ENCODE results near the gene ZSCAN22.

The ZSCAN22 gene

DNA sequence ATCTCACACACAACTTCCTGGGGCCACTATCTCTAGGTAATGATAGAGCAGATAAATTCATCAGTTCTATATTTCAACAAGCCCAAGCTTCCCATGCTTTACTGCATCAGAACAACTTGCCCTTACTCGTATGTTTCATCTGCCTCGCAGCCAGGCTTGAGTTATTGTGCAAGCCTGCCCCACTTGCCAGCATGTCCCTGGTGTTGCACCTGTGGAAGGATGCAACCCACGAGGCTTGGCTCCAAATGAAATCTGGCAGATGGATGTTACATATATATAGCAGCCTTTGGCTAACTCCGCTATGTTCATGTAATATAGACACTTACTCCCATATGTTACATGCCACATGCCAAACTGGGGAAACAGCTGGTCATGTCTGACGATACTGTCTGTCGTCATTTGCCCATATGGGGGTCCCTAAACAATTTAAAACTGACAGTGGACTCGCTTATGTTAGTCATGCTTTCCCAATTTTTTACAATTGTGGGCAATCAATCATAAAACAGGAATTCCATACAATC is 15.4 kb upstream of the ZSCAN22 start:
- no peak for DNase-seq
- peaks cover 2% of the 10 kb centered on the region for H3K4me1 Mint-ChIP-seq
- no peaks in the 10 kb centered on the region for H3K9me3 Mint-ChIP-seq
- peaks cover 99% of the 10 kb centered on the region for H3K36me3 Mint-ChIP-seq (ENCODE audit: low read depth)
- no peaks in the 10 kb centered on the region for H3K27me3 Mint-ChIP-seq (ENCODE audit: low read depth, poor library complexity)
- no peak overlapping the region for H3K27ac Mint-ChIP-seq
- no peak for TF ChIP-seq CTCF (IDR thresholded peaks at IDR 0.05)
- H3K4me3 Mint-ChIP-seq, result no peak overlapping the region

DNA sequence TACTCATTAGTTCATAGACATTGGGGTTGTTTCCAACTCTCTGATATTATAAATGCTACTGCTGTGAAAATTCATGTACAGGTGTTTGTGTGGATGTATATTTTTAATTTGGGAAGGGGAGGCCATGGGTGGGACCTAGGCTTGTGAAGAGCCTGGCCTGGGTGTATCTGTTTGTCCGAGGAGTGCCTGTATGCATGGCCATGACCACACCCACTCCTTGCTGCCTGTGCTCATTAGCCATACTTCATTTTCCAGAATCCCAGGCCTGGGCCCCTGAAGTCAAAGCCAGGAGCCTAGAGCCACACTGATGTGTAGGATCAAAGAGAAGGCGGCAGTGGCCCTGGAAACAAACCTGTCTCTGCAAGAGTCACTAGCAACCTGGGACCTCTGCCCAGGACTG is 11.2 kb upstream of the ZSCAN22 start:
- no peak for TF ChIP-seq CTCF (IDR thresholded peaks at IDR 0.05)
- Mint-ChIP-seq H3K4me3 (no peak overlapping the region), H3K36me3 (ENCODE audit: low read depth) (peaks cover 64% of the 10 kb centered on the region), H3K4me1 (no peaks in the 10 kb centered on the region), H3K9me3 (no peaks in the 10 kb centered on the region), H3K27ac (no peak overlapping the region), H3K27me3 (ENCODE audit: low read depth, poor library complexity) (no peaks in the 10 kb centered on the region)
- DNase-seq, result no peak

DNA sequence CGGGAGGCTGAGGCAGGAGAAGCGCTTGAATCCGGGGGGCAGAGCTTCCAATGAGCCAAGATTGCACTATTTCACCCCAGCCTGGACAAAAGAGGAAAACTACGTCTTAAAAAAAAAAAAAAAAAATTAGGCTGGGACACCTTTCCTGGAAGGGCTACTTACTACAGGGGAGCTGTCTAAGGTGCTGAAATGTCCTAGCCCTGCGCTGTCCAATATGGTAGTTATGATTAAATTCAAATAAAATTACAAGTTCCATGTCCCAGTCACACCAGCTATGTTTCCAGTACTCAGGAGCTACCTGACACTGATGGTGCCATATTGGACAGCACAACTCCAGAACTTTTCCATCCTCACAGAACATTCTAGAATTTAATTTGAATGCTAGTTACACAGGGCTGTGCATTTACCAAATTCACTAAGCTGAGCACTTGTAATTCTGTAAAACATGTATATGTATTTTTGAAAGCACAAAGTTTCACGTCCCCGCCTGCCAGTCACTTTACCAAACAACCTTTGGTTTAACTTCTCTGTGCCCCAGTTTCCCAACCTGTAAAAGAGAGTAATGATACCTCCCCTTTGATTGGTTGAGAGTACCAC is 9.2 kb upstream of the ZSCAN22 start:
- Mint-ChIP-seq H3K36me3 (ENCODE audit: low read depth) (peaks cover 48% of the 10 kb centered on the region), H3K4me3 (no peak overlapping the region), H3K4me1 (no peaks in the 10 kb centered on the region), H3K27me3 (ENCODE audit: low read depth, poor library complexity) (no peaks in the 10 kb centered on the region), H3K27ac (no peak overlapping the region), H3K9me3 (no peaks in the 10 kb centered on the region)
- DNase-seq, result peak; percentile 56
- no peak for TF ChIP-seq CTCF (IDR thresholded peaks at IDR 0.05)

GRCh38 chr19:58318297-58318696 is 8.5 kb upstream of the ZSCAN22 start:
- Mint-ChIP-seq H3K4me3 (no peak overlapping the region), H3K27me3 (ENCODE audit: low read depth, poor library complexity) (no peaks in the 10 kb centered on the region), H3K4me1 (no peaks in the 10 kb centered on the region), H3K9me3 (no peaks in the 10 kb centered on the region), H3K27ac (no peak overlapping the region), H3K36me3 (ENCODE audit: low read depth) (peaks cover 46% of the 10 kb centered on the region)
- TF ChIP-seq CTCF (IDR thresholded peaks at IDR 0.05), result no peak
- no peak for DNase-seq

- Mint-ChIP-seq H3K27me3 (ENCODE audit: low read depth, poor library complexity) (no peaks in the 10 kb centered on the region), H3K4me1 (no peaks in the 10 kb centered on the region), H3K4me3 (no peak overlapping the region), H3K9me3 (no peaks in the 10 kb centered on the region), H3K27ac (no peak overlapping the region), H3K36me3 (ENCODE audit: low read depth) (peaks cover 40% of the 10 kb centered on the region)
- TF ChIP-seq CTCF (IDR thresholded peaks at IDR 0.05), result no peak
- DNase-seq, result no peak
Observed at GRCh38 chr19:58319241-58319640, 7.6 kb upstream of the ZSCAN22 start.

DNA sequence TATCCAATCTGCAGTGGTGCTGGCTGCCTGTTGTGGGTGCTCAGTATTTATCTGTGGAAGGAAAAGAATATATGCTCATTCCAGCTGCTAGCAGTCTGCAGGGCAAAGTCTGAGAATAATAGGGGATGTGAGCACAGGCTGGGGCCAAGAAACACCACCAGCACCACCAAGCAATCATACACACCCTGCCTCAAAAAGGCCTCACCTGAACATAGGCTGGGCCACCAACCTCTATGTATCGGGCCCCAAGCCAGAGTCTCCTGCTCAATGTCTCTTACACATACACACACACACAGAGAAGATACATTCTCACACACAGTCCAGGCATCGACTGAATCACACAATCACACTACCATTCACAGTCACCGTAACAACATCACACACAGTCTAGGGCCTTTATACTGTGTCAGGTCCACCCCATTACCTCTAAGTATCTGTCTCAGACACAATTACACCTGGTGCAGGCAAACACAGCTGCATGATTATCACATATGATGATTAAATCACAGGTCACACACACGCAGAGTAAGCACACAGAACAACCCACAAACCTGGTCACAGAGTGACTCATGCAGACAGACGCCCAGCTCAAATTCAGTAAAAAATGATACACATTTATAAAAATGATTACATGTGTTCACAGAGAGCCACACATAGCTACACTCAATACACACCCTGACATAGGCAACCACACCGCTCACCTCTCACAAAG is 1.3 kb upstream of the ZSCAN22 start:
- Mint-ChIP-seq H3K36me3 (ENCODE audit: low read depth) (peaks cover 13% of the 10 kb centered on the region), H3K4me1 (peaks cover 14% of the 10 kb centered on the region), H3K9me3 (no peaks in the 10 kb centered on the region), H3K27me3 (ENCODE audit: low read depth, poor library complexity) (no peaks in the 10 kb centered on the region), H3K27ac (no peak overlapping the region), H3K4me3 (no peak overlapping the region)
- no peak for TF ChIP-seq CTCF (IDR thresholded peaks at IDR 0.05)
- no peak for DNase-seq

All from nephron progenitor cell (in vitro differentiated cells).